B cell (primary cell): ENCODE data around the gene ASTN1. TPM values are rescaled to one million over a fixed set of nuclear protein-coding genes. Genes with fewer than 3 reads are reported as not detected.

Experiments used
- ATAC-seq: fragments of 200-7000 bp; cut with Tn5 transposase; one replicate; pipeline ENCODE4 v1.10.0; 2021; ENCODE audit warnings: low read depth, mild to moderate bottlenecking, moderate number of reproducible peaks, moderate library complexity
- CTCF ChIA-PET: fragments of 350-600 bp; sonication (Branson Sonifier 250); formaldehyde crosslinking; loops from one replicate; lab custom pipeline; 2021; ENCODE audit warnings: antibody characterized with exemption, inconsistent platforms; lab: Charles Lee
- POLR2A ChIA-PET: fragments of 350-600 bp; sonication (Branson Sonifier 250); formaldehyde crosslinking; loops from one replicate; lab custom pipeline; 2021; ENCODE audit warnings: antibody characterized with exemption; lab: Charles Lee
- DNase-seq: peaks from one replicate; pipeline ENCODE4 v3.0.0; 2013
- H2AFZ ChIP-seq: 2 replicates; pipeline ENCODE4 v1.6.1; 2012; ENCODE audit warnings: mild to moderate bottlenecking, low read depth, low read length; ENCODE audit not compliant: insufficient read depth, poor library complexity, severe bottlenecking
- H3K27ac ChIP-seq, 2 donors: 1 replicate in 1 of 2; 2 replicates in 1 of 2; pipeline ENCODE4 v1.5.1; 2012 to 2013; ENCODE audit warnings: low read length in 2 of 2, mild to moderate bottlenecking in 2 of 2, moderate library complexity in 1 of 2
- H3K27me3 ChIP-seq, 4 experiments: fragments of 200-600 bp in 1 of 4; sonication (generic) in 1 of 4; replicated peaks in 1 of 4; 1 replicate in 2 of 4; 2 replicates in 2 of 4; pipeline versions ENCODE4 v1.6.1 to v1.7.0; 2013 to 2016; ENCODE audit warnings: low read length in 3 of 4, mild to moderate bottlenecking in 2 of 4, mixed read lengths in 1 of 4, moderate library complexity in 1 of 4; ENCODE audit not compliant: insufficient read depth in 4 of 4, control insufficient read depth in 3 of 4; ENCODE audit errors: control extremely low read depth in 1 of 4
- H3K36me3 ChIP-seq, 2 experiments: replicated peaks in 1 of 2; 1 replicate in 1 of 2; 2 replicates in 1 of 2; pipeline versions ENCODE4 v1.6.1 to v1.7.1; 2013; ENCODE audit warnings: low read length in 1 of 2; ENCODE audit not compliant: insufficient read depth in 2 of 2, control insufficient read depth in 1 of 2; ENCODE audit errors: control extremely low read depth in 1 of 2, extremely low read depth in 1 of 2
- H3K4me1 ChIP-seq, 2 donors: fragments of 200-600 bp in 1 of 2; sonication (generic) in 1 of 2; 1 replicate in 1 of 2; 2 replicates in 1 of 2; pipeline versions ENCODE4 v1.5.1 to v1.6.1; 2013 to 2017; ENCODE audit warnings: low read length in 2 of 2; ENCODE audit not compliant: control insufficient read depth in 2 of 2, insufficient read depth in 2 of 2
- H3K4me2 ChIP-seq: replicated peaks from 2 replicates; pipeline ENCODE3; 2012; ENCODE audit warnings: mild to moderate bottlenecking, low read depth, low read length; ENCODE audit not compliant: poor library complexity, severe bottlenecking
- H3K4me3 ChIP-seq, 5 experiments: fragments of 200-600 bp in 1 of 5; sonication (generic) in 1 of 5; 1 replicate in 3 of 5; 2 replicates in 2 of 5; pipeline versions ENCODE4 v1.5.1 to v1.7.0; 2011 to 2016; ENCODE audit warnings: low read length in 4 of 5, mild to moderate bottlenecking in 4 of 5, low read depth in 2 of 5, control low read depth in 1 of 5, moderate library complexity in 1 of 5; ENCODE audit not compliant: insufficient read depth in 1 of 5; ENCODE audit errors: control extremely low read depth in 1 of 5, extremely low read depth in 1 of 5
- H3K79me2 ChIP-seq: fragments of 200-600 bp; sonication (generic); one replicate; pipeline ENCODE4 v1.6.0; 2016; ENCODE audit warnings: low read length; ENCODE audit not compliant: control insufficient read depth, insufficient read depth
- H3K9ac ChIP-seq: fragments of 200-600 bp; sonication (generic); 2 replicates; pipeline ENCODE4 v1.6.1; 2017; ENCODE audit warnings: mild to moderate bottlenecking, low read length, moderate library complexity
- H3K9me3 ChIP-seq, 3 donors: one replicate each; pipeline versions ENCODE4 v1.6.1 to v1.7.1; 2013; ENCODE audit warnings: low read length in 2 of 3; ENCODE audit not compliant: control insufficient read depth in 2 of 3, insufficient read depth in 1 of 3; ENCODE audit errors: control extremely low read depth in 1 of 3
- H4K20me1 ChIP-seq: 2 replicates; pipeline ENCODE4 v1.6.0; 2012; ENCODE audit warnings: mild to moderate bottlenecking, low read length; ENCODE audit not compliant: insufficient read depth, control insufficient read depth, poor library complexity, severe bottlenecking
- H3K27ac Mint-ChIP-seq: one replicate; pipeline ENCODE4 v1.8.0; 2021; ENCODE audit warnings: mixed read lengths
- H3K27me3 Mint-ChIP-seq: one replicate; pipeline ENCODE4 v1.8.0; 2021; ENCODE audit warnings: mixed read lengths
- H3K4me1 Mint-ChIP-seq: one replicate; pipeline ENCODE4 v1.8.0; 2021; ENCODE audit warnings: mixed read lengths
- H3K4me3 Mint-ChIP-seq: one replicate; pipeline ENCODE4 v1.8.0; 2021; ENCODE audit warnings: mixed read lengths
- H3K9me3 Mint-ChIP-seq: one replicate; pipeline ENCODE4 v1.8.0; 2022; ENCODE audit warnings: mixed read lengths; ENCODE audit not compliant: insufficient read depth
- CTCF ChIP-seq: fragments of 200-600 bp; IDR thresholded peaks from one replicate; pipeline ENCODE4 v1.8.0; 2022; ENCODE audit warnings: antibody characterized with exemption, mild to moderate bottlenecking
- EZH2 ChIP-seq: IDR thresholded peaks from 2 replicates; pipeline ENCODE4 v1.6.1; 2012; ENCODE audit warnings: borderline replicate concordance, low read depth, mild to moderate bottlenecking, moderate library complexity, low read length; ENCODE audit not compliant: insufficient read depth, poor library complexity, severe bottlenecking
- WGBS: methylation state at CpG from one replicate; pipeline ENCODE4 v1.1.5; 2013; ENCODE audit warnings: missing lambda C conversion rate; ENCODE audit not compliant: insufficient coverage; 5-methylcytosine and 5-hydroxymethylcytosine counted together
- intact Hi-C: fragments of 100-400 bp; cut with micrococcal nuclease; formaldehyde crosslinking; loops from one replicate; pipeline ENCODE4 v1.10.0; 2022
- polyA plus RNA-seq: library from polyadenylated mRNA; depleted of rRNA; stranded (reverse); fragments of >200 nt; gene quantifications from 2 replicates; pipeline ENCODE4 v1.2.3, GENCODE V29; 2012
- total RNA-seq, 2 donors: library from RNA; stranded (reverse); fragments of 120-200 nt in 1 of 2; gene quantifications; 1 replicate in 1 of 2; 2 replicates in 1 of 2; pipeline versions ENCODE4 v1.2.3 to v1.2.4, GENCODE V29; 2013 to 2022

ASTN1 gene
- total and polyA plus RNA-seq, 2 donors (not counting 1 experiment from before 2014, with no cell fraction given): not detected

DNA sequence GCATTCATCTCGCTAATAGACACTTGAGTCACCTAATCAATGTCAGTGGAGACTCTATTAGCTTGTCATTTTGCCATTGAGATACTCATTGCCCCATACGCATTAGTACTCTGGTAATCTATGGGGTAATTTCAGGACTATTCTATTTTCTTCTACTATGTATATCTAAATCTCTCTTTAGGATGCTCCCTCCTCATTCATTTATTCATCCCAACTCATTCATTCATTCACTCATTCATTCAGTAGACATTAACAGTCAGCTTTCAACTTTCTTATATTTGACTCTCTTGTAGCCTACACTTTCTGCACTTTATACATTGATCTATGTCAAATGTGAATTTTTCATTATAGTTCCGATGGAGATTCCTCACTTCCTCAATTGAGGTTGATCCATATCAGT lies 170.9 kb downstream of the ASTN1 start:
- no peaks in the 10 kb centered on the region for H4K20me1 ChIP-seq
- H3K36me3 ChIP-seq: no peaks in the 10 kb centered on the region
- ATAC-seq (no peak), DNase-seq (no peak)
- H3K4me1 ChIP-seq: no peaks in the 10 kb centered on the region
- peaks cover 0 to 4% (median 0%) of the 10 kb centered on the region in 4 experiments for H3K27me3 ChIP-seq
- Mint-ChIP-seq H3K9me3 (no peaks in the 10 kb centered on the region), H3K27ac (no peak overlapping the region), H3K4me1 (no peaks in the 10 kb centered on the region), H3K4me3 (no peak overlapping the region), H3K27me3 (peaks cover 14% of the 10 kb centered on the region)
- TF ChIP-seq EZH2 (no peak), CTCF (no peak)
- POLR2A ChIA-PET: no interaction called here
- CTCF ChIA-PET: no interaction called here
- no peak overlapping the region for H3K4me3 ChIP-seq
- H3K9me3 ChIP-seq: no peaks in the 10 kb centered on the region
- no peak overlapping the region for H2AFZ ChIP-seq
- no peaks in the 10 kb centered on the region for H3K79me2 ChIP-seq
- 100% methylated on average over 1 of the region's 3 CpGs for WGBS
- intact Hi-C loops: no loop called here
- no peak overlapping the region for H3K9ac ChIP-seq
- no peak overlapping the region for H3K4me2 ChIP-seq
- no peak overlapping the region for H3K27ac ChIP-seq

GRCh38 chr1:176989754-176990153 lies 174.8 kb downstream of the ASTN1 start:
- Histone ChIP-seq H3K9ac (no peak overlapping the region), H3K27ac (no peak overlapping the region), H3K4me3 (no peak overlapping the region), H3K27me3 (peaks cover 0 to 4% (median 0%) of the 10 kb centered on the region in 4 experiments), H3K4me1 (no peaks in the 10 kb centered on the region), H3K4me2 (no peak overlapping the region), H3K9me3 (no peaks in the 10 kb centered on the region), H4K20me1 (no peaks in the 10 kb centered on the region), H3K36me3 (no peaks in the 10 kb centered on the region), H3K79me2 (no peaks in the 10 kb centered on the region), H2AFZ (no peak overlapping the region)
- ATAC-seq: no peak
- intact Hi-C loops: no loop called here
- Mint-ChIP-seq H3K27ac (no peak overlapping the region), H3K4me3 (no peak overlapping the region), H3K4me1 (no peaks in the 10 kb centered on the region), H3K27me3 (peaks cover 4% of the 10 kb centered on the region), H3K9me3 (no peaks in the 10 kb centered on the region)
- CTCF ChIA-PET: no interaction called here
- 100% methylated on average over 1 of the region's 1 CpG for WGBS
- POLR2A ChIA-PET: no interaction called here
- TF ChIP-seq CTCF (no peak), EZH2 (no peak)
- DNase-seq: no peak
